Stimulated activated CD8-positive, alpha-beta memory T cell treated with anti-CD3 and anti-CD28 coated beads, Interleukin-4, amount 100 ng/mL, for 48 hours (primary cell): ENCODE measurements around the gene EPS8L2.
"Not testable (repeated sequence)": the region's sequence is repeated elsewhere in the genome, so short reads cannot be mapped to it uniquely, and the experiment has no call there.

Experiments used
- DNase-seq: peaks from one replicate; pipeline ENCODE4 v3.0.0-alpha.2; 2020

The EPS8L2 gene

DNA sequence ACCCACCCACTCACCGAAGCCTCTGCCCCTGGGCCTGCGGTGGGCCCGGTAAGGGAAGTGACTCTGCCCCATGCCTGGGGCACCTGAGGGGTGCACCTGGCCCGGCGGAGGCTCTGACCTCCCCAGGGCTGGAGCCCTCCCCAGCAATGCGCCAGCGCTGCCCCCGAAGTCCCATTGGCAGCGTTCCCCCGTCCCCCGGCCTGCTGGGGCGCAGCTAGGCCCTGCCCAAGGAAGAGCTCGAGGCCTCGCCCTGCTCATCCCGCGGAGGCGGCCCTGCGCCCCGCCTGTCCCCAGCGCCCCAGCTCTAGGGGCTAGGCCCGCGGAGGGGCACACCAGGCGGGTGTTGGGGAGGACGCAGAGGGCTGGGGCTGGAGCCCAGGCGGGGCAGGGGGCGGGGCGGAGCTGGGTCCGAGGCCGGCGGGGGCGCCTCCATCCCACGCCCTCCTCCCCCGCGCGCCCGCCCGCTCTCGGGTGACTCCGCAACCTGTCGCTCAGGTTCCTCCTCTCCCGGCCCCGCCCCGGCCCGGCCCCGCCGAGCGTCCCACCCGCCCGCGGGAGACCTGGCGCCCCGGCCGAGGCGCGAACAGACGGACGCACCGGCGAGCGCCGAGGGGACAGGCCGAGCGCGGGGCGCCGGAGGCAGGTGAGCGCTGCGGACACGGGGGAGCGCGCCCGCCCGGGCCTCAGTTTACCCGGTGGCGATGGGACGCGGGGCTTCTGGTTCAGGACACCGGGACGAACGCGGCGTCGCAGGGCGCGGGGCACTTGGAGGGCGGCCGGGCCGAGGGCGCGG is at the start of gene EPS8L2:
Gene EPS8L2 (plus strand): TSS at position 586 of the 793 bp plus-strand sequence. CDS start 3,177 bp downstream, outside the sequence.
- DNase-seq = no peak

DNA sequence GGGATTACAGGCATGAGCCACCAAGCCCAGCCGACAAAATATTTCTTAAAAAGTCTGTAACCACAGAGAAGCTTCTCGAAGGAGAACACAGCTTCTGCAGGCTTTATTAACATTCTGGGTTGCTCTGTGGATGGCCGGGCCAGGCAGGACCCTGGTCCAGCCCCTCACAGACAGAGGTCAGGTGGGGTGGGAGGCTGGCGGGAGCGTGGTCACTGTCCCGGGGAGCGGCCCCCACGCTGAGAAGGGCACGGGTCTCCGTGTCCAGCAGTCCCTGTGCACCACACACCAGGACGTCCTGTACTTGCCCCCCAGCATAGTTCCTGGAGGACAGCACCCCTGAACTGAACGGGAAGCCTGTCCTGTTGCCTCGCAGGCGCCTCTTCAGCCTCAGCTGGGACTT is 49.6 kb upstream of the EPS8L2 start:
- no peak for DNase-seq

DNA sequence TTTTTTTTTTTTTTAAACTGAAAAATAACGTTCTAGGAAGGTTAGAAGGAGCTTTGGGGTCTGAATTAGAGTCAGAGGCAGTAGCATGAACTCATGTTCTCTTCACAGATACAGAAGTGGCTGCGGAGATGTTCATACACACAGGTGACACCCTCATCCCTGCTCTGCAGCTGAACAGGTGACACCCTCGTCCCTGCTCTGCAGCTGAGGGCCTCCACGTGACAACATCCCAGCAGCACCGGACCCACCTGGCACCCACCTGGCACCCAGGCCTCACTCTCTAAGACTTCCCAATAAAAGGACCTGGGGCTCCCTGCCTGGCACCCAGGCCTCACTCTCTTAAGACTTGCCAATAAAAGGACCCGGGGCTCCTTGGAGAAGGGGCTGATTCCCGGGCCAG is 49.2 kb upstream of the EPS8L2 start:
- no peak for DNase-seq

- DNase-seq = no peak
Measured at GRCh38 chr11:657691-658126, 48.3 kb upstream of the EPS8L2 start.

- DNase-seq = no peak
Measured at GRCh38 chr11:659532-660085, 46.4 kb upstream of the EPS8L2 start.

DNA sequence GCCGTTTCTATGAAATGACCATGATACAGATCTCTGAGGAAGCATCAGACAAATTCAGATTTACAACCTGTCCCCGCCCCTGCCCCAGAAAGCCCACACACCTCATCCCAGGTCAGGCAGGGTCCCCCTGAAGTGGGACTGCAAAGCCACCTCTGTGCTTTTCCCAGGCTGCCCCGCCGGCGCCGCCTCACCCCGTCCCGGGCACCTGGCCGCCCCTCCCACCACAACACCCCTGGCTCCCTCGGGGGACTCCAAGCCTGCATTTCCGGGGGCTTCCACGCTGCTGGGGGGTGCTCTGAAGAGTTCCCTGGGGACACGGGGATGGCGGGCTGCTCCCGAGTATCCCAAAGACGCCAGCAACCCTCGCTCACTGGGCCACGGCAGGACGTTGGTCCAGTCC is 45.8 kb upstream of the EPS8L2 start:
- no peak for DNase-seq

DNA sequence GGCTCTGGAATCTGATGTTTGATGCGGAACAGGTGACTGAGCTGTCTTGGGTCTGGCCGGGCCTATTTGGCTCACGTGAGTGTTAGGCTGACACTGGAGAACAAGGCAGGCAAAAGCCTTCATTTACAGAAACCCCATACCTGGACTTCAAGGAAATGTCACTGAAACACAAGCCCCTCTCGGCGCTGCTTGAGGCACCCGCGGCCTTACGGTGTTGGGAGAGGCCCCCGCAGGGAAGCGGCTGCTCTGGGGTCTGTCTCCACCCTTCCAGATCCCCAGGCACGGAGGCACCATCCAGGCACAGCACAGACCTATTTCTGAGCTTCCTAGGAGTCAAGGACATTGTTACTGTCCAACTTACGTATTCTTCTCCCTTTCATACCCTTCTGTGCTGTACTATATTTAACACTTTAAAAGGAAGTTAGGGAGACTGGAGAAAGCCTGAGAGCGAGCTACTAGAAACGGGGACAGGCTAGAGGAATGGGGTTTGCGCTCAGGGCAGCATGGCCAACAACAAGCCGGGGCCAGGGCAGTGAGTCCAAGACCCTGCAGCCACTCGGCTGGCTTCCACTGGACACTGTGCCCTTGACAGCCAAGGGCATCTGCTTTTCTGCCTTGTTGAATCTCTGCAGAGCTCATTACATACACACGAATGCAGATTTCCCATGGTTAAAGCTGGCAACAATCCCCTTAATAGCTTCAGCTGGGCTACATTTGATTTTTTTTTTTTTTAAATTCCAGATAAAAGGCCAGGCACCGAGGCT is 45.2 kb upstream of the EPS8L2 start:
- no peak for DNase-seq

- peak; percentile 67 for DNase-seq
Measured at GRCh38 chr11:662689-663274, 43.2 kb upstream of the EPS8L2 start.

GRCh38 chr11:665062-665703 is 40.8 kb upstream of the EPS8L2 start:
- no peak for DNase-seq

DNA sequence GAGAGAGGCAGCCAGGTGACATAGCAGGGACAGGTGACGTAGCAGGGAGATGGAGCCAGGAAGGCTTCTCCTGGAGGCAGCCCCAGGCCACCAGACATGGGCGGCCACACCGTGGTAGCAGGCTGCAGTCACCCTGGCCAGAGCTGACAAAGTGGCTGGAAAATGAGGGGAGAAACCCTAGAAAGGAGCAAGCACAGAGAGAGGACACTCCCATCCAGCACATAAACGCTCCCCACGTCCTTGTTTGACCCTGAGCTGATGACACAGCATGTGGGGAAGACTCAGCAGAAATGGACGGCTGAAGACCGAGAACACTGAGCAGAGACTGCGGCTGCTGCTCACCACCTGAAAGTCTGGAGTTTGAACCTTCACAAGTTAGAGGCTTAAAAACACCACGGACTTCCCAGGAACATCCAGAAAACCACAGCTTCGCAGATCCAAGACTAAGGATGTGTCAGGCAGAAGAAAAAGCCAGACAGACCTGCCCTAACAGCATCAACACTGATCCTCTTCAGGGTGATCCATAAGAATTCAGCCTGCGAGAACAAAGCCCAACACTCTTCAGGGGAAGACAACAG is 40.2 kb upstream of the EPS8L2 start:
- DNase-seq = no peak

DNA sequence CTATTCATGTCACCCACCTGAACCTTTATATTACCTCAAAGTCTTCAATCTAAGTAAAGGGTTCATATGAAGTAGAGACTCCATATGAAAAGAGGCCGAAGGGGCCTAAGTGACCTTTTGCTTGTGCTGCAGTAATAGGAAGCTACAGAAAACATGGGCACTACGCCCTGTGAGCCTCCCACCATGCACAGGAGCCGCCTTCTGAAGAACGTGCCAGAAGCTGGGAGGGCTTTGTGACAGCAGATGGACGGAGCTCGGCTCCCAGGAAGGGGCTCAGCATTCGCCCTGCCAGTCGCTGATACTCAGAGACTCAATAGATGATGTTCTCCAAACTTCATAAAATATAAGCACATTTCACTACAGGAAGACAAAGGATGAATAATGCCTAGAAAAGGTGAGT is 32.2 kb upstream of the EPS8L2 start:
- no peak for DNase-seq

GRCh38 chr11:674406-674805 is 31.6 kb upstream of the EPS8L2 start:
- no peak for DNase-seq

DNA sequence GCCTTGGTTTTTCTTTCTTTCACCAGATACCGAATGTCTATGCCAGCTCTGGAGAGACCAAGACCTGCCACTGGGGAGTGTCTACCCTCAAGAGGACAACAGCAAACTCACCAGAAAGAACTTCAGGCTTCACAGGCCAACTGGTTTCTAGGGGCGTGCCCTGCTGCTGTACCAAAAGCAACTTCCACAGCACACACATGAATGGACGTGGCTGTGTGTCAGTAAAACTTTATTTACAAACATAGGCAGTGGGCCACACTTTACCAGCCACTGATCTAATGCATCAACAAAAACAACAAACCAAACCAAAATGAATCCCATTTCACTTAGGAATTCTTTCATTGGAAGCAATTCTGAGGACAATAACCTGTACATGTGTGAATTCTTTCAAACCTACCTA is 27.7 kb upstream of the EPS8L2 start:
- DNase-seq = no peak

DNA sequence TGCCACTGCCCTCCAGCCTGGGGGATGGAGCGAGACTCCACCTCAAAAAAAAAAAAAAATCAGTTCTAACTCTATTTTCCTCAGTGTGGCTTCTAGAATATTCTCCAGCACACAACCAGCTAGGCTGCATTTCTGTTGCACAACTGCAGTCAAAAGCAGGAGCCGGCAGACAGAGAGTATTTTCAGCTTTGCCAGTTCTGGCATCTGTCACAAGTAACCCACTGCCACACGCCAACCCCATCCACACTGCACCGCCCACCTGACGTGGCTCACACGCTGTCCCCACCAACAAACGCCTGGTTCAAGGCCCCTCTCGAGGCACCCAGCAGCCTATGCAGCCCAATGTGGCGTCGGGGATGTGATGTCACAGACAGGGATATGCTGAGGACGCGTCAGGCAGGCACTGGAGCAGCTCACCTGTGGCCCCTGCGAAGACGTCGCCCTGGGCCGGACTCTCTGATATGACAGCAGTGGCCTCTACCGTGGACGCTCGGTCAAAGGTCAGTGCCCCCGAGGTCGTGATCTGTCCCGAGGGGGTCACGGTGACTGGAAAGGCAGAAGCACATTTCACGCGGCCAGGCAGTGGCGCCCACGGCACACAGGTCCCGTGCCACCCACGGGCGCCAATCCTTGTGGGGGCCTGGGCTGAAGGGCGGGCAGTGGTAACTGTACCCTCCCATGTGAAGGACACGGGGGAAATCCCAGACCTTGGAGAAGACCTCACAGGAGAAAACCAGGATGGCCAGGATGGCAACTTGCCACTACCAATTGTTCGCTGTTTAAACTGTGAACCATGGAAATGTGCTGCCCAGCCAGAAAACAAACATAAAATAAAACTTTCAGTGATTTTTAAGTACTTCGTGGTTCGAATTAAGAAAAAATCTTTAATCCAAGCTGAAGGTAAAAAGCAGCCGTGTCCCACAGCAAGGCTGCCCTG is 26.5 kb upstream of the EPS8L2 start:
- no peak for DNase-seq

- DNase-seq = no peak
Measured at GRCh38 chr11:680476-680875, 25.6 kb upstream of the EPS8L2 start.

DNA sequence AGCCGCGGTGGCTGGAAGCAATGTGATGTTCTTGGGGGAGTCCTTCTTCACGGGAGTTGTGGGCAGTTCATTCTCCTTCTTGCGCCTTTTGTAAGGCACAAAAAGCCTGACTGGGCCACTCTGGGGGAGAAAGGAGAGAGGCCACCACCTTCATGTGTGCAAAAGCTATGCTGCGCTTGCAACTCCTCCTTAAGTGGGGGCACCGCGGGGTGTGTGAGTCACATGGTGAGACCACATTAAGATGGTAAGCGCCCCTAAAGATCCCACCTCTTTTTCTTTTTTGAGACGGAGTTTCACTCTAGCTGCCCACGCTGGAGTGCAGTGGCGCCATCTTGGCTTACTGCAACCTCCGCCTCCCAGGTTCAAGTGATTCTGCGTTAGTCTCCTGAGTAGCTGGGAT is 25.1 kb upstream of the EPS8L2 start:
- peak; percentile 67 for DNase-seq

DNA sequence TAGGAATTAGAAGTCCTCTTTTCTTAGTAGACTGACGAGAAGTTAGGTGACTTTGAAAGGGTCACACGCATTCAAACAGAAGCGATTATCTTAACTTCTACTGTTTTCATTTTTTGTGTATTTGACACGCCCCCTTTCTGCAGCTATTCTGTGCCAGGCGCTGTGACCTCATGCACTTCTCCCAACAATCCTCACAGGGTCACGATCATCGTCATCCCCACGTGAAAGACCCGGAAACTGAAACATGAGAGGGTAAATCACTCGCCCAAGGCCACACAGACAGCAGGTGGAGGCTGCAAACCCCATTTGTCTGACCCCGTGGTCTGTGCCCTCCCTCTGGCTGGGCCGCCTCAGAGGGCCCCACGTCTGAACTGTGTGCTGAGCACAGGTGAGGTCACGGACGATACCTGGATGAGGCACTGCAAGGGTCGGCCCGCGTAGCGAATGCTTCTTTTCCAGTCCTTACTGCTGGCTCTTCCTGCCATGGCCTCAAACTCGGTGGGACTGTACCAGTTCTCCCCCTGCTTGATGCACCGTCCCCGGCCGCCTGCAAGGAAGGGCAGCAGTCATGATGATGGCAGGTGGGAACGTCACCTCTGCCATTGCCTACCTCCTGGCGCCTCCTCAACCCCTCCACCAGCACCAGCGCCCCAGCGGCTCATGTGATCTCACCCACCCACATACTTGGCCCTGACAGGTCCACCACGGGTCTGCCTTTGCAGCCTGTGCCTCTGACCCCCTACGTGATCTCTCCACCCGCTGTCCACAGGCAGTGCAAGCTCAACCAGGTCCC is 19.4 kb upstream of the EPS8L2 start:
- DNase-seq = no peak

DNA sequence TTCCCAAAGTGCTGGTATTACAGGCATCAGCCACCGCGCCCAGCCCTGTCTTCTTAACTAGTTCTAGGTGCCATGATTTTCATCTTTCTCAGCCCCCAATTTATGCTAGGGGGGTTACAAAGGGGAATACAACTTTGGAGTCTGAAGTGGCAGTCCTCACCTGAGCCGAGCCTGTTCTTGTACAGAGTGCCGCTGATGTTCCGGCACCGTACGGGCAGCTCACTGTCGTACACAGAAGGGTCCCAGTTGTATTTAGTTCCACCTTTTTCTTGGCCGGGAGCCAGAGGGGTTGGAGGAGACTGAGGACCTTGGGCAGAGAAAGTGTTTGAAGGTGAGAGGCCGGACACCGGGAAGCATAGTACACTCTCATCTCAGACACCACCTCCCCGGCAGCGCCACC is 18.3 kb upstream of the EPS8L2 start:
- no peak for DNase-seq

GRCh38 chr11:688681-689080 is 17.4 kb upstream of the EPS8L2 start:
- no peak for DNase-seq

DNA sequence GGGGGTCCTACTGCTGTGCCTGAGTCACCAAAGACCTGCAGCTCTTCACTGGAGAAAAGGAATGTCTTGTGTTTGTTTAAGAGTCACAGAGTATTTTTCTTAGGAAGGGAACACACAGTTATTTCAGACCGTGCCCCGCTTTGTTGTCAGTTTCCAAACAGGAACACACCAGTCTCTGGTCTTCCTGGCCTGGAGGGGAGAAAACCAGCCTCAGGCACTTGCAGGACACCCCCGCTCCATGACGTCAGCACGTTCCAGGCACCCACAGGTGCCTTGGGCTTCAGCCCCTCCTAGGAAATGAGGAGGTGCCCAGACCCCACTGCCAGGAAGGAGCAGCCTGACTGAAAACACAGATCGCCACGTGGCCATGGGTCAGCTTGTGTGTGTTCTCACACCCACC is 16.4 kb upstream of the EPS8L2 start:
- DNase-seq = no peak

DNA sequence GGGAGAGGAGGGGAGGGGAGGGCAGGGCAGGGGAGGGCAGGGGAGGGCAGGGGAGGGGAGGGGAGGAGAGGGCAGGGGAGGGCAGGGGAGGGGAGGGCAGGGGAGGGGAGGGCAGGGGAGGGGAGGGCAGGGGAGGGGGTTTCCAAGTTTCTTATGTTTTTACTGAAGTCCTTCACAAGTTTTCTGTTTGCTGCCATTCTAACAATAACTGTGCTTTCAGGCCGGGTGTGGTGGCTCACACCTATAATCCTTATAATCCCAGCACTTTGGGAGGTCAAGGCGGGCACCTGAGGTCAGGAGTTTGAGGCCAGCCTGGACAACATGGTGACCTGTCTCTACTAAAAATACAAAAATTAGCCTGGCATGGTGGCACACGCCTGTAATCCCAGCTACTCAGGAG is 15.8 kb upstream of the EPS8L2 start:
- not testable (repeated sequence) for DNase-seq
